Measurements from ENCODE around the gene ZNF423.
A peak's percentile ranks its signal among the peaks of the same experiment; 100 is the strongest.

Gene ZNF423

GRCh38 chr16:49484936-49485335 is 371.0 kb downstream of the ZNF423 start:
- DNase-seq, result no peak

- DNase-seq, result peak; percentile 42
These were observed 371.5 kb downstream of the ZNF423 start for GRCh38 chr16:49484451-49484849.

- DNase-seq, result peak; percentile 10
These were observed 372.1 kb downstream of the ZNF423 start for GRCh38 chr16:49483651-49484450.

- no peak for DNase-seq
These were observed 372.7 kb downstream of the ZNF423 start for GRCh38 chr16:49483251-49483650.

- peak; percentile 3 for DNase-seq
These were observed 373.2 kb downstream of the ZNF423 start for GRCh38 chr16:49482690-49483089.

- no peak for DNase-seq
These were observed 377.3 kb downstream of the ZNF423 start for GRCh38 chr16:49478616-49479015.

- DNase-seq, result peak; percentile 11
These were observed 377.8 kb downstream of the ZNF423 start for GRCh38 chr16:49478107-49478506.

GRCh38 chr16:49477250-49477895 is 378.5 kb downstream of the ZNF423 start:
- no peak for DNase-seq

- peak; percentile 6 for DNase-seq
These were observed 381.2 kb downstream of the ZNF423 start for GRCh38 chr16:49474741-49475140.

GRCh38 chr16:49473773-49474172 is 382.1 kb downstream of the ZNF423 start:
- peak; percentile 15 for DNase-seq

GRCh38 chr16:49473131-49473530 is 382.8 kb downstream of the ZNF423 start:
- DNase-seq, result peak; percentile 7

- peak; percentile 10 for DNase-seq
These were observed 383.3 kb downstream of the ZNF423 start for GRCh38 chr16:49472598-49472997.

GRCh38 chr16:49471038-49471727 is 384.7 kb downstream of the ZNF423 start:
- DNase-seq, result peak; percentile 7

GRCh38 chr16:49470513-49470991 is 385.4 kb downstream of the ZNF423 start:
- no peak for DNase-seq

- DNase-seq, result peak; percentile 9
These were observed 385.9 kb downstream of the ZNF423 start for GRCh38 chr16:49469930-49470451.

- peak; percentile 5 for DNase-seq
These were observed 386.6 kb downstream of the ZNF423 start for GRCh38 chr16:49469311-49469670.

- peak; percentile 11 for DNase-seq
These were observed 387.2 kb downstream of the ZNF423 start for GRCh38 chr16:49468611-49469310.

- DNase-seq, result peak; percentile 5
These were observed 388.2 kb downstream of the ZNF423 start for GRCh38 chr16:49467540-49468372.

GRCh38 chr16:49466881-49467280 is 389.0 kb downstream of the ZNF423 start:
- peak; percentile 19 for DNase-seq

GRCh38 chr16:49466529-49466831 is 389.4 kb downstream of the ZNF423 start:
- DNase-seq, result no peak

- peak; percentile 17 for DNase-seq
These were observed 390.0 kb downstream of the ZNF423 start for GRCh38 chr16:49465661-49466528.
